Measurements from ENCODE around the gene FGF18. TPM values are rescaled to one million over a fixed set of nuclear protein-coding genes. Genes with fewer than 3 reads are reported as not detected.

FGF18 gene
- total and polyA plus RNA-seq, 2 experiments from 2014 or later = 1.00 to 7.2 TPM

GRCh38 chr5:171467107-171467506 is 47.7 kb downstream of the FGF18 start:
- Histone ChIP-seq H3K4me2 (no peak overlapping the region), H3K27me3 (no peaks in the 10 kb centered on the region), H3K4me1 (ENCODE audit: insufficient read depth) (no peaks in the 10 kb centered on the region), H3K27ac (no peak overlapping the region), H2AFZ (no peak overlapping the region), H3K36me3 (replicated peaks; ENCODE audit: insufficient read depth, low read depth) (no peaks in the 10 kb centered on the region), H3K9me2 (replicated peaks; ENCODE audit: insufficient read depth) (no peaks in the 10 kb centered on the region), H4K20me1 (ENCODE audit: insufficient read depth, poor library complexity, severe bottlenecking) (no peaks in the 10 kb centered on the region), H3K4me3 (no peak overlapping the region), H3K9me3 (ENCODE audit: low read depth) (no peaks in the 10 kb centered on the region), H3K79me2 (no peaks in the 10 kb centered on the region)
- 96% methylated on average over 12 of the region's 12 CpGs for WGBS (ENCODE audit: low lambda C conversion rate, missing lambda C conversion rate)
- TF ChIP-seq EZH2 (IDR thresholded peaks at IDR 0.05; ENCODE audit: borderline replicate concordance) (no peak), EZH2phosphoT487 (IDR thresholded peaks at IDR 0.05; ENCODE audit: low read depth, severe bottlenecking, unreplicated experiment) (no peak), CTCF (IDR thresholded peaks at IDR 0.05; ENCODE audit: poor library complexity) (no peak)
- no peak for DNase-seq (ENCODE audit: low spot score)

- Histone ChIP-seq H3K4me2 (no peak overlapping the region), H3K9me3 (ENCODE audit: low read depth) (no peaks in the 10 kb centered on the region), H3K27ac (no peak overlapping the region), H2AFZ (no peak overlapping the region), H3K36me3 (replicated peaks; ENCODE audit: insufficient read depth, low read depth) (no peaks in the 10 kb centered on the region), H3K4me1 (ENCODE audit: insufficient read depth) (no peaks in the 10 kb centered on the region), H3K79me2 (no peaks in the 10 kb centered on the region), H3K4me3 (no peak overlapping the region), H3K27me3 (no peaks in the 10 kb centered on the region), H3K9me2 (replicated peaks; ENCODE audit: insufficient read depth) (no peaks in the 10 kb centered on the region), H4K20me1 (ENCODE audit: insufficient read depth, poor library complexity, severe bottlenecking) (no peaks in the 10 kb centered on the region)
- WGBS (ENCODE audit: low lambda C conversion rate, missing lambda C conversion rate) = 26% methylated on average over 4 of the region's 4 CpGs
- no peak for DNase-seq (ENCODE audit: low spot score)
- TF ChIP-seq EZH2 (IDR thresholded peaks at IDR 0.05; ENCODE audit: borderline replicate concordance) (no peak), EZH2phosphoT487 (IDR thresholded peaks at IDR 0.05; ENCODE audit: low read depth, severe bottlenecking, unreplicated experiment) (no peak), CTCF (IDR thresholded peaks at IDR 0.05; ENCODE audit: poor library complexity) (no peak)
Measured at GRCh38 chr5:171469326-171469725, 49.9 kb downstream of the FGF18 start.

GRCh38 chr5:171470420-171470819 is 51.0 kb downstream of the FGF18 start:
- no peak for DNase-seq (ENCODE audit: low spot score)
- H3K36me3 ChIP-seq (replicated peaks; ENCODE audit: insufficient read depth, low read depth) = no peaks in the 10 kb centered on the region
- H4K20me1 ChIP-seq (ENCODE audit: insufficient read depth, poor library complexity, severe bottlenecking) = no peaks in the 10 kb centered on the region
- no peaks in the 10 kb centered on the region for H3K9me3 ChIP-seq (ENCODE audit: low read depth)
- TF ChIP-seq CTCF (IDR thresholded peaks at IDR 0.05; ENCODE audit: poor library complexity) (no peak), EZH2 (IDR thresholded peaks at IDR 0.05; ENCODE audit: borderline replicate concordance) (no peak), EZH2phosphoT487 (IDR thresholded peaks at IDR 0.05; ENCODE audit: low read depth, severe bottlenecking, unreplicated experiment) (no peak)
- no peak overlapping the region for H3K27ac ChIP-seq
- no peak overlapping the region for H2AFZ ChIP-seq
- no peak overlapping the region for H3K4me2 ChIP-seq
- no peaks in the 10 kb centered on the region for H3K4me1 ChIP-seq (ENCODE audit: insufficient read depth)
- H3K4me3 ChIP-seq = no peak overlapping the region
- no peaks in the 10 kb centered on the region for H3K27me3 ChIP-seq
- no peaks in the 10 kb centered on the region for H3K79me2 ChIP-seq
- 90% methylated on average over 15 of the region's 15 CpGs for WGBS (ENCODE audit: low lambda C conversion rate, missing lambda C conversion rate)
- no peaks in the 10 kb centered on the region for H3K9me2 ChIP-seq (replicated peaks; ENCODE audit: insufficient read depth)

All from hepatocyte (in vitro differentiated cells).